GM13977 (cell line): ENCODE measurements around the gene MAP3K15.

ENCODE experiments used
- DNase-seq: peaks from one replicate; pipeline ENCODE4 v3.0.0; 2012; ENCODE audit warnings: low spot score
- CTCF ChIP-seq: IDR thresholded peaks from 2 replicates; pipeline ENCODE4 v1.5.1; 2012; ENCODE audit warnings: mild to moderate bottlenecking, control low read depth; ENCODE audit not compliant: insufficient read depth; ENCODE audit errors: extremely low read depth, missing control alignments
- in situ Hi-C: fragments of 300-500 bp; cut with MboI; formaldehyde crosslinking; loops from one replicate; pipeline ENCODE4 v1.12.0; 2022; ENCODE audit warnings: low sequenced_read_pairs, low pct_unique_long_range_greater_than_20kb, mixed read lengths, inconsistent platforms; ENCODE audit not compliant: unreplicated experiment

Gene MAP3K15

GRCh38 chrX:19344661-19345060, 170.6 kb downstream of the MAP3K15 start:
- TF ChIP-seq CTCF: no peak
- in situ Hi-C loops: loop anchor here (25.0 kb wide), 1 partner anchor 307 kb away; no protein-coding TSS in a partner anchor

GRCh38 chrX:19343535-19344408, 171.5 kb downstream of the MAP3K15 start, which contains the start of gene PDHA1:
TSS of gene PDHA1 (plus strand) at chrX:19343927. CDS start at chrX:19344038, 111 bp downstream.
- in situ Hi-C loops: loop anchor here (25.0 kb wide), 1 partner anchor 306 kb away; no protein-coding TSS in a partner anchor

More at GRCh38 chrX:19344661-19345060, 170.6 kb downstream of the MAP3K15 start:
- DNase-seq: no peak

DNA sequence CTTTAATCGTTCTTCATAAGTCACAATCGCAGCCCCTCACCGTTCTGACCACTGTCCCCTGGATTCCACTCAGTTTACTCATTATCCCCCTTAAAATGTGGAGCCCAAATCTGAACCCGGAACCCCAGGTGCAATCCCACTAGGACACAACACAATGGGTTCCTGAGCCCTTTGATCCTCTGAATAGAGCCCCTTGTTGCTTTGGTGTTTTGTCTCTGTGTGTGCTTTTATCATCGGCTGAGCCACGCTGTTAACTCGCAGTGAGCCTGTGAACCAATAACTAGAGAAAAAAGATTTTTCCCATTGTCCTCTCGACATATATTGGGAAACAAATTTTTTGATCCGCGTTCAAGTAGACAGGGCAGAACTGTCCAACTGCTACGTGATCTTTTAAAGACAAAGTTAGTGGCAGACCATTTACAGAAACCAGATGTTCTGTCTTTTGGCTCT, 172.2 kb downstream of the MAP3K15 start:
- in situ Hi-C loops: loop anchor here (25.0 kb wide), 1 partner anchor 306 kb away; no protein-coding TSS in a partner anchor
- DNase-seq: no peak
- no peak for TF ChIP-seq CTCF

More at GRCh38 chrX:19343535-19344408, 171.5 kb downstream of the MAP3K15 start, which contains the start of gene PDHA1:
- TF ChIP-seq CTCF: no peak
- peak; percentile 87 for DNase-seq

DNA sequence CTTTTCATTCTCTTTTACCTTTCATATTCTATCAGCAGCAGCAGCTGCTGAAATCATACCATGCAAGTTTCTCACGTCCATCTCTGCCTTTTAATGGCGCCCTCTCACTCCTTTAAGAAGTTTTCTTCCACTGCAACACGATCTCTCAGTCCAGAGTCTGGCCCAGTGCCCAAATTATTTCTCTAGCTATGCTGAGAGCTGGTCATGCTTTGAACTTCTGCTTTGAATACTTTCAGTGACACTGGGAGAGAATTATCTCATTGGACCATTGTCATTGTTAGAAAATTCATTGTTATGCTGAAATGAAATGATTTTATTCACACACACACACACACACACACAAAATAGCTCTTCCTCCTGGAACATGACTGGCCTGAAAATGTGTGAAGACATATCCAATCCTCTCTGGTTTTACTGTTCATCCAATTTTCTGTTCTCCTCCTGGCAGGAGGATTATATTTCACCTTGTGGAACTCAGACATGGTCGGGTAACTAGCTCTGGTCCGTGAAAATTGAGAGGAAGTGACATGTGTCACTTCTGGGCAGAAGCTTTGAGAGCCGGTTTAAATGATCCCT, 172.9 kb downstream of the MAP3K15 start:
- no peak for DNase-seq
- TF ChIP-seq CTCF: no peak
- in situ Hi-C loops: loop anchor here (25.0 kb wide), 1 partner anchor 305 kb away; no protein-coding TSS in a partner anchor

GRCh38 chrX:19334945-19335626, 180.2 kb downstream of the MAP3K15 start:
- peak; percentile 53 for TF ChIP-seq CTCF
- DNase-seq: peak; percentile 46
- in situ Hi-C loops: loop anchor here (10.0 to 25.0 kb wide), 2 partner anchors 298 to 950 kb away; no protein-coding TSS in a partner anchor

GRCh38 chrX:19332983-19333382, 182.3 kb downstream of the MAP3K15 start:
- no peak for TF ChIP-seq CTCF
- in situ Hi-C loops: loop anchor here (10.0 to 25.0 kb wide), 2 partner anchors 296 to 948 kb away; no protein-coding TSS in a partner anchor
- no peak for DNase-seq
